Mesenchymal stem cell (in vitro differentiated cells and primary cell): ENCODE data around the gene GAB2.

Source experiments
- DNase-seq: peaks from one replicate; pipeline ENCODE4 v3.0.0-alpha.2; 2013
- H2AFZ ChIP-seq: one replicate; pipeline ENCODE4 v1.6.1; 2013; ENCODE audit warnings: low read depth, mild to moderate bottlenecking, control low read depth, inconsistent platforms, low read length, moderate library complexity
- H2AK5ac ChIP-seq: 2 replicates; pipeline ENCODE4 v1.6.1; 2013; ENCODE audit warnings: low read length, moderate library complexity, mild to moderate bottlenecking, inconsistent platforms; ENCODE audit not compliant: severe bottlenecking
- H2BK120ac ChIP-seq: one replicate; pipeline ENCODE4 v1.6.1; 2013; ENCODE audit warnings: low read depth, mild to moderate bottlenecking, inconsistent platforms, low read length, moderate library complexity
- H2BK12ac ChIP-seq, 2 experiments: one replicate each; pipeline ENCODE4 v1.6.1; 2013; ENCODE audit warnings: inconsistent platforms in 2 of 2, low read length in 2 of 2, mild to moderate bottlenecking in 2 of 2, moderate library complexity in 2 of 2, control low read depth in 1 of 2
- H2BK15ac ChIP-seq: one replicate; pipeline ENCODE4 v1.6.1; 2013; ENCODE audit warnings: mild to moderate bottlenecking, low read depth, inconsistent platforms; ENCODE audit not compliant: poor library complexity, severe bottlenecking
- H2BK5ac ChIP-seq: 2 replicates; pipeline ENCODE4 v1.6.1; 2013; ENCODE audit warnings: low read depth, mild to moderate bottlenecking, low read length, control low read depth, inconsistent platforms; ENCODE audit not compliant: poor library complexity, severe bottlenecking
- H3K14ac ChIP-seq, 2 experiments: one replicate each; pipeline ENCODE4 v1.6.1; 2013; ENCODE audit warnings: inconsistent platforms in 2 of 2, low read length in 2 of 2, control low read depth in 1 of 2, mild to moderate bottlenecking in 1 of 2, moderate library complexity in 1 of 2
- H3K18ac ChIP-seq, 2 experiments: one replicate each; pipeline ENCODE4 v1.6.1; 2013; ENCODE audit warnings: inconsistent platforms in 2 of 2, low read length in 2 of 2, control low read depth in 1 of 2, low read depth in 1 of 2, mild to moderate bottlenecking in 1 of 2
- H3K23ac ChIP-seq, 2 experiments: one replicate each; pipeline ENCODE4 v1.6.1; 2013; ENCODE audit warnings: inconsistent platforms in 2 of 2, low read length in 2 of 2, mild to moderate bottlenecking in 2 of 2, moderate library complexity in 2 of 2, control low read depth in 1 of 2
- H3K27ac ChIP-seq: 2 replicates; pipeline ENCODE4 v1.5.1; 2013; ENCODE audit warnings: mild to moderate bottlenecking, moderate library complexity, low read length, control low read depth, inconsistent platforms; ENCODE audit not compliant: poor library complexity, severe bottlenecking
- H3K27me3 ChIP-seq, 2 experiments: 2 replicates each; pipeline versions ENCODE4 v1.6.1 to v1.7.0; 2013; ENCODE audit warnings: low read length in 2 of 2, mild to moderate bottlenecking in 2 of 2, moderate library complexity in 2 of 2, control low read depth in 1 of 2, inconsistent platforms in 1 of 2; ENCODE audit not compliant: control insufficient read depth in 1 of 2, insufficient read depth in 1 of 2
- H3K36me3 ChIP-seq, 2 experiments: 2 replicates each; pipeline versions ENCODE4 v1.6.1 to v1.7.0; 2013; ENCODE audit warnings: low read length in 2 of 2, control low read depth in 1 of 2, inconsistent platforms in 1 of 2, low read depth in 1 of 2, mild to moderate bottlenecking in 1 of 2; ENCODE audit not compliant: insufficient read depth in 2 of 2, control insufficient read depth in 1 of 2
- H3K4ac ChIP-seq, 2 experiments: one replicate each; pipeline ENCODE4 v1.6.1; 2013; ENCODE audit warnings: inconsistent platforms in 2 of 2, low read length in 2 of 2, mild to moderate bottlenecking in 2 of 2, moderate library complexity in 2 of 2, control low read depth in 1 of 2, low read depth in 1 of 2
- H3K4me1 ChIP-seq: 2 replicates; pipeline ENCODE4 v1.6.1; 2013; ENCODE audit warnings: low read depth, low read length, control low read depth; ENCODE audit not compliant: control insufficient read depth, insufficient read depth
- H3K4me2 ChIP-seq: 2 replicates; pipeline ENCODE4 v1.6.1; 2013; ENCODE audit warnings: low read length, mild to moderate bottlenecking, inconsistent platforms; ENCODE audit not compliant: poor library complexity, severe bottlenecking
- H3K4me3 ChIP-seq, 2 experiments: 2 replicates each; pipeline versions ENCODE4 v1.5.1 to v1.7.0; 2013; ENCODE audit warnings: low read length in 2 of 2, mild to moderate bottlenecking in 2 of 2, control low read depth in 1 of 2, low read depth in 1 of 2; ENCODE audit not compliant: insufficient read depth in 1 of 2
- H3K79me1 ChIP-seq: replicated peaks from 2 replicates; pipeline ENCODE4 v1.6.1; 2013; ENCODE audit warnings: mild to moderate bottlenecking, control low read depth, low read length, inconsistent platforms; ENCODE audit not compliant: poor library complexity, severe bottlenecking
- H3K9ac ChIP-seq: 2 replicates; pipeline ENCODE4 v1.7.0; 2013; ENCODE audit warnings: mild to moderate bottlenecking, low read length, moderate library complexity
- H3K9me3 ChIP-seq: 2 replicates; pipeline ENCODE4 v1.7.0; 2013; ENCODE audit warnings: mild to moderate bottlenecking, low read length; ENCODE audit not compliant: control insufficient read depth
- H4K8ac ChIP-seq: one replicate; pipeline ENCODE4 v1.6.1; 2013; ENCODE audit warnings: inconsistent platforms, mild to moderate bottlenecking, low read length, moderate library complexity
- H4K91ac ChIP-seq: one replicate; pipeline ENCODE4 v1.6.1; 2013; ENCODE audit warnings: mild to moderate bottlenecking, low read length, inconsistent platforms
- WGBS: methylation state at CpG from one replicate; pipeline ENCODE4 v1.1.7; 2013; ENCODE audit warnings: mixed read lengths; 5-methylcytosine and 5-hydroxymethylcytosine counted together

GAB2 gene

DNA sequence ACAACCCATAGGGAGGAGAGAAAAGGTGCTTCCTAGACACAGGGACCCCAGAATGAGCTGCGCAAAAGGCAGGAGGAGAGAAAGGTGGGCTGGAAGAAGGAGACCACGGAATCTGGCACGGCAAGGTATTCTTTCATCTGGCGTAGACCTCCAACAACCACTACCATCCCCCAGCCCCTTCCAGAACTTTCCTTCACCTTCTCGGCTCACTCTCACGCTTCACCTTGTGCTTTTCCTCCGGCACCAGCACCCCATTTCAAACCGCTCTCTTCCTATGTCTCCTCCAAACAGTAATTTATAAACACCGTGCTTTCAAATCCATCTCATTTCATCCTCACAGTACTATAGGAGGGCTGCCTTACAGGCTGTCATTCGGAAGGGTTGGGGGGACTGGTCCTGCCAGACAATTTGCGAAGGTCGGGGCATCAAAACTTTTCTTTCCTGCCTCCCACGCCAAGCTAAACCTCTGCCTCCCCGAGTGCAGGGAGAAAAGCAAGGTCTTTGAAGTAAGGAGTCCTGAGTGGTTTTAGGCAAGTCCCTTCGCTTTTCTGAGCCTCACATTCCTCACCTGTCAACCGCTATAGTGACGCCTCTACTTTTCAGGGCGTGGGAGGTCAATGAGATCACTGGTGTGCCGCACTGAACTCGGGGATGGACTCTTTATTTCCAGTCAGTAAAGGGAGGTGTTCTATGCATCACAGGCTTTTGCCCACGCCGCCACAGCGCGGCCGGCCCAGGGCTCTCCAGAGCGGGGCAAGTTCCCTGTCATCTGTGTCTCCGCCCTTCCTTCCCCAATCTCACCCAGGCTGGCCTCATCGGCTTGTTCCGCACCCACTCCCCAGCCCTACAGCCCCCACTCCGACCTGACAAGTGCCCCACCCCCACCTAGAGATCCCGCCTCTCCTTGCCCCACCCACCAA is 230.0 kb downstream of the GAB2 start:
- DNase-seq: no peak
- no peaks in the 10 kb centered on the region for H3K9me3 ChIP-seq
- peak overlapping the region; percentile 24 to 54 for H2BK12ac ChIP-seq

DNA sequence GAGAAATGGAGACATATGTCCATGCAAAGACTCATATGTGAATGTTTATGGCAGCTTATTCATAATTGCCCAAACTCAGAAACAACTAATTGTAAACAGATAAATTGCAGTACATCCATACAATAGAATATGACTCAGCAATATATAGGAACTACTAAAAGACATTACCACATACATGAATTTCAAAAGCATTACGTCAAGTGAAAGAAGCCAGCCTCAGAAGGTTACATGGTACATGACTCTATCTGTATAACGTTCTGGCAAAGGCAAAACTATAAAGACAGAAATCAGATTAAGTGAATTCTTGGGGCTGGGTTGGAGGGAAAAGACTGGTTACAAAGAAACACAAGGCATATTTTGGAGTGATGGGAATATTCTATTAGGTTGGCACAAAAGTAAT is 236.4 kb downstream of the GAB2 start:
- no peak overlapping the region for H2AFZ ChIP-seq
- no peaks in the 10 kb centered on the region for H3K27me3 ChIP-seq
- peaks cover 8% of the 10 kb centered on the region for H3K4me1 ChIP-seq
- no peak overlapping the region for H3K23ac ChIP-seq
- no peak overlapping the region for H3K9ac ChIP-seq
- peak; percentile 68 for DNase-seq
- no peak overlapping the region for H2BK12ac ChIP-seq
- H2AK5ac ChIP-seq: no peak overlapping the region
- no peak overlapping the region for H3K14ac ChIP-seq
- H3K4me3 ChIP-seq: no peak overlapping the region
- H3K18ac ChIP-seq: no peak overlapping the region
- no peak overlapping the region for H4K8ac ChIP-seq
- no peak overlapping the region for H3K4ac ChIP-seq
- no peak overlapping the region for H3K4me2 ChIP-seq
- no peaks in the 10 kb centered on the region for H3K9me3 ChIP-seq
- 98% methylated on average over 2 of the region's 2 CpGs for WGBS
- peaks cover 36% of the 10 kb centered on the region for H3K79me1 ChIP-seq
- no peak overlapping the region for H4K91ac ChIP-seq
- no peak overlapping the region for H2BK120ac ChIP-seq
- no peak overlapping the region for H2BK5ac ChIP-seq
- H2BK15ac ChIP-seq: no peak overlapping the region
- H3K27ac ChIP-seq: no peak overlapping the region
- peaks cover 14 to 40% of the 10 kb centered on the region in 2 experiments for H3K36me3 ChIP-seq

More for the DNA sequence above, 230.0 kb downstream of the GAB2 start:
- Histone ChIP-seq H2BK5ac (no peak overlapping the region), H4K8ac (no peak overlapping the region), H3K14ac (peak overlapping the region in 1 of 2 experiments; percentile 36), H3K23ac (peak overlapping the region in 1 of 2 experiments; percentile 34), H3K18ac (peak overlapping the region; percentile 34 to 40), H3K4me1 (peaks cover 28% of the 10 kb centered on the region), H3K27me3 (no peaks in the 10 kb centered on the region), H3K4me3 (peak overlapping the region; percentile 84 to 95), H3K27ac (no peak overlapping the region), H3K9ac (peak overlapping the region; percentile 91), H3K4ac (peak overlapping the region in 1 of 2 experiments; percentile 38), H2AFZ (no peak overlapping the region), H3K4me2 (peak overlapping the region; percentile 79), H2BK120ac (peak overlapping the region; percentile 52), H4K91ac (no peak overlapping the region), H2AK5ac (peak overlapping the region; percentile 18), H2BK15ac (no peak overlapping the region), H3K36me3 (peaks cover 8 to 16% of the 10 kb centered on the region in 2 experiments), H3K79me1 (peaks cover 32% of the 10 kb centered on the region)
- 28% methylated on average over 28 of the region's 31 CpGs for WGBS

DNA sequence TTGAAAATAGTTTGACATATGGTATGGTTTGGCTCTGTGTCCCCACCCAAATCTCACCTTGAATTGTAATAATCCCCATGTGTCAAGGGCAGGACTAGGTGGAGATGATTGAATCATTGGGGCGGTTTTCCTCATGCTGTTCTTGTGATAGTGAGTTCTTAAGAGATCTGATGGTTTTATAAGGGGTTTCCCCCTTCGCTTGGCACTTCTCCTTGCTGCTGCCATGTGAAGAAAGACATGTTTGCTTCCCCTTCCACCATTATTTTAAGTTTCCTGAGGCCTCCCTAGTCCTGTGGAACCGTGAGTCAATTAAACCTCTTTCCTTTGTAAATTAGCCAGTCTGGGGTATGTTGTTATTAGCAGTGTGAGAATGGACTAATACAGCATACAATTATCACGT is 236.9 kb downstream of the GAB2 start:
- Histone ChIP-seq H2BK12ac (no peak overlapping the region), H2AFZ (no peak overlapping the region), H3K79me1 (peaks cover 36% of the 10 kb centered on the region), H3K18ac (no peak overlapping the region), H3K4me3 (no peak overlapping the region), H3K36me3 (peaks cover 17 to 43% of the 10 kb centered on the region in 2 experiments), H3K27ac (no peak overlapping the region), H3K9me3 (no peaks in the 10 kb centered on the region), H4K8ac (no peak overlapping the region), H2AK5ac (no peak overlapping the region), H3K4me1 (peaks cover 5% of the 10 kb centered on the region), H2BK120ac (no peak overlapping the region), H3K14ac (no peak overlapping the region), H3K4me2 (no peak overlapping the region), H3K4ac (no peak overlapping the region), H2BK5ac (no peak overlapping the region), H4K91ac (no peak overlapping the region), H2BK15ac (no peak overlapping the region), H3K9ac (no peak overlapping the region), H3K23ac (no peak overlapping the region), H3K27me3 (no peaks in the 10 kb centered on the region)
- no peak for DNase-seq
- 100% methylated on average over 1 of the region's 4 CpGs for WGBS

DNA sequence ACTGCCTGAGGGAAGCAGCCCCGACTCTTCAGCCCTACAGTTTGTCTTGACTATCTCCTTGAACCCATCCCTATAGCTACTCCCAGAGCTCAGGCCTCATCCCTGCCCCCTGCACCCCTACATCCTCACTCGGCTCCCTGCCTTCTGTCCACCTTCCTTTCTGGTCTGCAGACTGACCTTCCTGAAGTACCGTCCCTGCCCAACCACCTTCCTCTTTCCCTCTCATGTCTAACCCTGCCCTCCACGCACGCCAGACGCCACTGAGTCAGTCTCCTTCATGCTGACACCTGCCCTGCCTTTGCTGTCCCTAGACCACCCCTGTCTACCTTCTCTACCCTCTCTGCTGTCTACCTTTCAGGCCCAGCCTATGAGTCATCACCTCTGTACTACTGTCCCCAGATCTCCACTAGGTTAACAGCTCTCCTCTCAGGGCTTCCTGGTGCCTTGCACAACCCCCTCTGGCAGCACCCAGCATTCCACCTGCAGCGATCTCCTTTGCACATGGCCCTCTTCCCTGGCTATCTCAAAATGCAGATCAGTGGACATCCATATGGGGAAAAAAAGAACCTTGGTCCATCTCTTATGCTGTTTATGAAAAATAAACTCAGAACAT is 238.1 kb downstream of the GAB2 start:
- WGBS: 99% methylated on average over 7 of the region's 7 CpGs

More for the DNA sequence above, 238.1 kb downstream of the GAB2 start:
- no peak overlapping the region for H2BK12ac ChIP-seq
- H3K14ac ChIP-seq: no peak overlapping the region
- no peak overlapping the region for H2BK120ac ChIP-seq
- H2AK5ac ChIP-seq: no peak overlapping the region
- H3K27me3 ChIP-seq: no peaks in the 10 kb centered on the region
- H3K27ac ChIP-seq: no peak overlapping the region
- H3K4me1 ChIP-seq: peaks cover 4% of the 10 kb centered on the region
- H3K23ac ChIP-seq: no peak overlapping the region
- no peak for DNase-seq
- no peak overlapping the region for H3K4me3 ChIP-seq
- H3K9ac ChIP-seq: no peak overlapping the region
- H3K4ac ChIP-seq: no peak overlapping the region
- no peaks in the 10 kb centered on the region for H3K9me3 ChIP-seq
- peaks cover 35% of the 10 kb centered on the region for H3K79me1 ChIP-seq
- H2BK5ac ChIP-seq: no peak overlapping the region
- H3K18ac ChIP-seq: no peak overlapping the region
- H3K4me2 ChIP-seq: no peak overlapping the region
- no peak overlapping the region for H4K8ac ChIP-seq
- H2BK15ac ChIP-seq: no peak overlapping the region
- no peak overlapping the region for H4K91ac ChIP-seq
- H3K36me3 ChIP-seq: peaks cover 17 to 38% of the 10 kb centered on the region in 2 experiments
- no peak overlapping the region for H2AFZ ChIP-seq
